ENCODE data around the gene ENG. TPM values are rescaled to one million over a fixed set of nuclear protein-coding genes. Genes with fewer than 3 reads are reported as not detected.

ENG gene
- total RNA-seq, 1 experiment from 2014 or later = 25.1 TPM

- no peak overlapping the region for H3K4me3 ChIP-seq (ENCODE audit: low read depth in 2 of 2, low read length in 2 of 2)
- POLR2A ChIA-PET = interaction anchor here (0.6 kb wide), 1 partner anchor 23 kb away, joined by 10 read pairs; no protein-coding TSS in a partner anchor
- intact Hi-C loops (cut with micrococcal nuclease; ENCODE audit: unreplicated experiment) (no loop called here), in situ Hi-C loops (cut with HindIII; ENCODE audit: low pct_unique_long_range_greater_than_20kb, low sequenced_read_pairs) (no loop called here)
- CTCF ChIA-PET = interaction anchor here (0.7 kb wide), 1 partner anchor 118 kb away, joined by 6 read pairs; no protein-coding TSS in a partner anchor
- H3K27me3 ChIP-seq (ENCODE audit: control insufficient read depth, insufficient read depth, low read length) = no peaks in the 10 kb centered on the region
- DNase-seq (ENCODE audit: low read depth, low spot score) (no peak), ATAC-seq (no peak)
- no peaks in the 10 kb centered on the region for H3K36me3 ChIP-seq (ENCODE audit: control insufficient read depth, insufficient read depth, low read length)
- no TSS peak for BruUV-seq (replicated peaks)
- no peak for TF ChIP-seq REST (IDR thresholded peaks at IDR 0.05; ENCODE audit: insufficient read depth in 1 of 2, low read depth in 2 of 2, low read length in 1 of 2)
- no peak for TF ChIP-seq POLR2AphosphoS5 (IDR thresholded peaks at IDR 0.05; ENCODE audit: low read depth, low read length)
- no peak for TF ChIP-seq TCF7L2 (IDR thresholded peaks at IDR 0.05; ENCODE audit: low read depth, low read length)
- TF ChIP-seq SIN3A (IDR thresholded peaks at IDR 0.05; ENCODE audit: borderline replicate concordance, insufficient read depth, low read depth, low read length) = no peak
- TF ChIP-seq CTCF (IDR thresholded peaks at IDR 0.05) = no peak
- H3K4me1 ChIP-seq (ENCODE audit: control insufficient read depth, insufficient read depth, low read length) = peaks cover 4% of the 10 kb centered on the region; the same call in 1 of the 2 replicates
- no peaks in the 10 kb centered on the region for H3K9me3 ChIP-seq (ENCODE audit: control insufficient read depth, insufficient read depth, low read depth, low read length)
- H3K27ac ChIP-seq (ENCODE audit: low read length) = no peak overlapping the region
Measured at GRCh38 chr9:127867356-127868277, 13.2 kb upstream of the ENG start.

- BruUV-seq (replicated peaks) = no TSS peak
- no peak for DNase-seq (ENCODE audit: low read depth, low spot score)
- Histone ChIP-seq H3K27me3 (ENCODE audit: control insufficient read depth, insufficient read depth, low read length) (no peaks in the 10 kb centered on the region), H3K36me3 (ENCODE audit: control insufficient read depth, insufficient read depth, low read length) (no peaks in the 10 kb centered on the region), H3K4me1 (ENCODE audit: control insufficient read depth, insufficient read depth, low read length) (peaks cover 4% of the 10 kb centered on the region; the same call in 1 of the 2 replicates), H3K9me3 (ENCODE audit: control insufficient read depth, insufficient read depth, low read depth, low read length) (no peaks in the 10 kb centered on the region), H3K4me3 (ENCODE audit: low read depth in 2 of 2, low read length in 2 of 2) (no peak overlapping the region), H3K27ac (ENCODE audit: low read length) (no peak overlapping the region)
- TF ChIP-seq POLR2AphosphoS5 (IDR thresholded peaks at IDR 0.05; ENCODE audit: low read depth, low read length) = no peak
- TF ChIP-seq REST (IDR thresholded peaks at IDR 0.05; ENCODE audit: insufficient read depth in 1 of 2, low read depth in 2 of 2, low read length in 1 of 2) = no peak
- no peak for TF ChIP-seq CTCF (IDR thresholded peaks at IDR 0.05)
- no peak for TF ChIP-seq SIN3A (IDR thresholded peaks at IDR 0.05; ENCODE audit: borderline replicate concordance, insufficient read depth, low read depth, low read length)
- TF ChIP-seq TCF7L2 (IDR thresholded peaks at IDR 0.05; ENCODE audit: low read depth, low read length) = no peak
- in situ Hi-C loops (cut with HindIII; ENCODE audit: low pct_unique_long_range_greater_than_20kb, low sequenced_read_pairs) (no loop called here), intact Hi-C loops (cut with micrococcal nuclease; ENCODE audit: unreplicated experiment) (no loop called here)
- ATAC-seq = no peak
- CTCF ChIA-PET = no interaction called here
- POLR2A ChIA-PET = no interaction called here
Measured at GRCh38 chr9:127866535-127866934, 12.1 kb upstream of the ENG start.
